Upper lobe of right lung (tissue), 1 donor: ENCODE data around the gene SPOCK1. TPM values are rescaled to one million over a fixed set of nuclear protein-coding genes. Genes with fewer than 3 reads are reported as not detected.

Source experiments
- ATAC-seq: fragments of 200-7000 bp; cut with Tn5 transposase; one replicate; pipeline ENCODE4 v1.9.1; 2020; ENCODE audit warnings: mild to moderate bottlenecking, moderate library complexity
- DNase-seq: peaks from one replicate; pipeline ENCODE4 v3.0.0-alpha.2; 2020
- H3K27ac ChIP-seq: fragments of 200-600 bp; one replicate; pipeline ENCODE4 v1.8.0; 2022
- H3K27me3 ChIP-seq: fragments of 200-600 bp; one replicate; pipeline ENCODE4 v1.8.0; 2022; ENCODE audit warnings: mild to moderate bottlenecking
- H3K36me3 ChIP-seq: fragments of 200-600 bp; one replicate; pipeline ENCODE4 v1.8.0; 2022
- H3K4me1 ChIP-seq: fragments of 200-600 bp; one replicate; pipeline ENCODE4 v1.8.0; 2022
- H3K4me3 ChIP-seq: fragments of 200-600 bp; one replicate; pipeline ENCODE4 v1.8.0; 2022; ENCODE audit warnings: mild to moderate bottlenecking
- H3K9me3 ChIP-seq: fragments of 200-600 bp; one replicate; pipeline ENCODE4 v1.8.0; 2022
- CTCF ChIP-seq: fragments of 200-600 bp; IDR thresholded peaks from one replicate; pipeline ENCODE4 v1.8.0; 2022; ENCODE audit warnings: antibody characterized with exemption
- intact Hi-C: fragments of 100-400 bp; cut with DNase I; formaldehyde crosslinking; loops from one replicate; pipeline ENCODE4 v1.11.0; 2022
- total RNA-seq: library from RNA; stranded (reverse); fragmentation: NEBNext Ultra II Directional; extraction: Animal tissue kit (Norgen Biotek cat#: 25700); gene quantifications from one replicate; pipeline ENCODE4 v1.2.1, GENCODE V29; 2021
- donor health status: DM: no; HTN: yes; CAD: no; lungs with severe emphysema.

The SPOCK1 gene
- total RNA-seq, 1 donor from 2014 or later = 4.0 TPM

- no peaks in the 10 kb centered on the region for H3K27me3 ChIP-seq
- ATAC-seq = no peak
- no peak for TF ChIP-seq CTCF
- no peaks in the 10 kb centered on the region for H3K9me3 ChIP-seq
- no peaks in the 10 kb centered on the region for H3K36me3 ChIP-seq
- no peak overlapping the region for H3K4me3 ChIP-seq
- H3K27ac ChIP-seq = no peak overlapping the region
- no peak for DNase-seq
- H3K4me1 ChIP-seq = no peaks in the 10 kb centered on the region
- intact Hi-C loops = no loop called here
These were observed 202.8 kb downstream of the SPOCK1 start for GRCh38 chr5:137296213-137296781.

GRCh38 chr5:137294604-137295003, 204.5 kb downstream of the SPOCK1 start:
- ATAC-seq = no peak
- no peaks in the 10 kb centered on the region for H3K27me3 ChIP-seq
- no peak overlapping the region for H3K4me3 ChIP-seq
- H3K36me3 ChIP-seq = no peaks in the 10 kb centered on the region
- no peak overlapping the region for H3K27ac ChIP-seq
- no peak for DNase-seq
- intact Hi-C loops = no loop called here
- no peaks in the 10 kb centered on the region for H3K9me3 ChIP-seq
- no peaks in the 10 kb centered on the region for H3K4me1 ChIP-seq
- TF ChIP-seq CTCF = no peak

GRCh38 chr5:137292461-137293027, 206.6 kb downstream of the SPOCK1 start:
- TF ChIP-seq CTCF = no peak
- DNase-seq = no peak
- Histone ChIP-seq H3K36me3 (no peaks in the 10 kb centered on the region), H3K27me3 (no peaks in the 10 kb centered on the region), H3K9me3 (no peaks in the 10 kb centered on the region), H3K27ac (no peak overlapping the region), H3K4me3 (no peak overlapping the region), H3K4me1 (no peaks in the 10 kb centered on the region)
- intact Hi-C loops = no loop called here
- no peak for ATAC-seq

- Histone ChIP-seq H3K9me3 (no peaks in the 10 kb centered on the region), H3K27me3 (no peaks in the 10 kb centered on the region), H3K4me1 (no peaks in the 10 kb centered on the region), H3K36me3 (no peaks in the 10 kb centered on the region), H3K27ac (no peak overlapping the region), H3K4me3 (no peak overlapping the region)
- TF ChIP-seq CTCF = no peak
- ATAC-seq = no peak
- DNase-seq = no peak
- intact Hi-C loops = no loop called here
These were observed 207.7 kb downstream of the SPOCK1 start for GRCh38 chr5:137291436-137291835.

- H3K9me3 ChIP-seq = no peaks in the 10 kb centered on the region
- no peaks in the 10 kb centered on the region for H3K4me1 ChIP-seq
- no peak overlapping the region for H3K4me3 ChIP-seq
- no peaks in the 10 kb centered on the region for H3K27me3 ChIP-seq
- intact Hi-C loops = no loop called here
- TF ChIP-seq CTCF = no peak
- H3K36me3 ChIP-seq = no peaks in the 10 kb centered on the region
- DNase-seq = no peak
- no peak for ATAC-seq
- H3K27ac ChIP-seq = no peak overlapping the region
These were observed 208.1 kb downstream of the SPOCK1 start for GRCh38 chr5:137291031-137291430.

GRCh38 chr5:137290373-137290772, 208.8 kb downstream of the SPOCK1 start:
- no peak for DNase-seq
- no peak overlapping the region for H3K4me3 ChIP-seq
- H3K27me3 ChIP-seq = no peaks in the 10 kb centered on the region
- intact Hi-C loops = no loop called here
- no peaks in the 10 kb centered on the region for H3K4me1 ChIP-seq
- no peak for TF ChIP-seq CTCF
- no peaks in the 10 kb centered on the region for H3K9me3 ChIP-seq
- no peak for ATAC-seq
- no peaks in the 10 kb centered on the region for H3K36me3 ChIP-seq
- no peak overlapping the region for H3K27ac ChIP-seq
